Colonic mucosa (tissue), 4 donors: ENCODE results near the gene CRYGD. TPM values are rescaled to one million over a fixed set of nuclear protein-coding genes. Genes with fewer than 3 reads are reported as not detected.
"Not testable (repeated sequence)": the region's sequence is repeated elsewhere in the genome, so short reads cannot be mapped to it uniquely, and the experiment has no call there.

Experiments used
- DNase-seq: peaks from one replicate; pipeline ENCODE4 v3.0.0-alpha.2; 2020
- H3K27ac ChIP-seq: fragments of 200-600 bp; one replicate; pipeline ENCODE4 v1.8.0; 2021
- H3K27me3 ChIP-seq: fragments of 200-600 bp; one replicate; pipeline ENCODE4 v1.8.0; 2021
- H3K36me3 ChIP-seq: fragments of 200-600 bp; one replicate; pipeline ENCODE4 v1.8.0; 2021
- H3K4me1 ChIP-seq: fragments of 200-600 bp; one replicate; pipeline ENCODE4 v1.8.0; 2021; ENCODE audit warnings: mild to moderate bottlenecking
- H3K4me3 ChIP-seq: fragments of 200-600 bp; one replicate; pipeline ENCODE4 v1.8.0; 2021
- H3K9ac ChIP-seq, 2 donors: one replicate each; pipeline ENCODE4 v1.7.0; 2013; ENCODE audit warnings: control low read depth in 2 of 2, low read depth in 2 of 2, low read length in 2 of 2
- H3K9me3 ChIP-seq: fragments of 200-600 bp; one replicate; pipeline ENCODE4 v1.8.0; 2021
- CTCF ChIP-seq: fragments of 200-600 bp; IDR thresholded peaks from one replicate; pipeline ENCODE4 v1.8.0; 2022; ENCODE audit warnings: antibody characterized with exemption, mild to moderate bottlenecking
- intact Hi-C: fragments of 100-400 bp; cut with DNase I; formaldehyde crosslinking; loops from one replicate; pipeline ENCODE4 v1.14.1; 2022
- total RNA-seq, 2 donors: library from RNA; stranded (reverse); fragmentation: NEBNext Ultra II Directional in 1 of 2; extraction: Animal tissue kit (Norgen Biotek cat#: 25700) in 1 of 2; gene quantifications; one replicate each; pipeline ENCODE4 v1.2.1, GENCODE V29; 2021
- donor health status: healthy.
- donor health status: DM: no; HTN: no; CAD: no.
- donor health status: DM: no; HTN: no; CAD: no.

The CRYGD gene
- total RNA-seq, 2 donors from 2014 or later: not detected

GRCh38 chr2:208128136-208128535, 3.8 kb upstream of the CRYGD start:
- Histone ChIP-seq H3K27me3 (peaks cover 9% of the 10 kb centered on the region), H3K36me3 (no peaks in the 10 kb centered on the region), H3K27ac (no peak overlapping the region), H3K4me3 (no peak overlapping the region), H3K4me1 (no peaks in the 10 kb centered on the region), H3K9ac (no peak overlapping the region), H3K9me3 (no peaks in the 10 kb centered on the region)
- no peak for DNase-seq
- TF ChIP-seq CTCF: no peak
- intact Hi-C loops: no loop called here

GRCh38 chr2:208127090-208127489, 2.8 kb upstream of the CRYGD start:
- H3K9ac ChIP-seq: no peak overlapping the region
- no peak overlapping the region for H3K4me3 ChIP-seq
- intact Hi-C loops: no loop called here
- no peaks in the 10 kb centered on the region for H3K36me3 ChIP-seq
- DNase-seq: no peak
- H3K4me1 ChIP-seq: no peaks in the 10 kb centered on the region
- TF ChIP-seq CTCF: no peak
- H3K27ac ChIP-seq: no peak overlapping the region
- no peaks in the 10 kb centered on the region for H3K9me3 ChIP-seq
- peaks cover 9% of the 10 kb centered on the region for H3K27me3 ChIP-seq

GRCh38 chr2:208125251-208125650, 927 bp upstream of the CRYGD start:
- no peak for TF ChIP-seq CTCF
- H3K27ac ChIP-seq: no peak overlapping the region
- H3K4me1 ChIP-seq: no peaks in the 10 kb centered on the region
- H3K4me3 ChIP-seq: no peak overlapping the region
- intact Hi-C loops: no loop called here
- no peaks in the 10 kb centered on the region for H3K36me3 ChIP-seq
- H3K9ac ChIP-seq: no peak overlapping the region
- peaks cover 9% of the 10 kb centered on the region for H3K27me3 ChIP-seq
- H3K9me3 ChIP-seq: no peaks in the 10 kb centered on the region
- DNase-seq: no peak

- Histone ChIP-seq H3K4me1 (no peaks in the 10 kb centered on the region), H3K9me3 (no peaks in the 10 kb centered on the region), H3K36me3 (no peaks in the 10 kb centered on the region), H3K9ac (no peak overlapping the region), H3K27me3 (peaks cover 9% of the 10 kb centered on the region), H3K27ac (no peak overlapping the region), H3K4me3 (no peak overlapping the region)
- no peak for TF ChIP-seq CTCF
- no peak for DNase-seq
- intact Hi-C loops: no loop called here
Observed at GRCh38 chr2:208122248-208122647, 2.1 kb downstream of the CRYGD start.

- no peaks in the 10 kb centered on the region for H3K36me3 ChIP-seq
- no peak for DNase-seq
- H3K9me3 ChIP-seq: no peaks in the 10 kb centered on the region
- TF ChIP-seq CTCF: no peak
- H3K27ac ChIP-seq: no peak overlapping the region
- intact Hi-C loops: no loop called here
- H3K4me3 ChIP-seq: no peak overlapping the region
- no peaks in the 10 kb centered on the region for H3K4me1 ChIP-seq
- H3K27me3 ChIP-seq: peaks cover 5% of the 10 kb centered on the region
- H3K9ac ChIP-seq: no peak overlapping the region
Observed at GRCh38 chr2:208118918-208119317, 5.4 kb downstream of the CRYGD start.

- H3K4me1 ChIP-seq, H3K9ac ChIP-seq, H3K9me3 ChIP-seq, intact Hi-C loops, H3K27ac ChIP-seq, DNase-seq, H3K4me3 ChIP-seq, H3K27me3 ChIP-seq, H3K36me3 ChIP-seq: not testable (repeated sequence)
Observed at GRCh38 chr2:208117390-208117789, 6.9 kb downstream of the CRYGD start.
